HEK293 (cell line): ENCODE results near the gene RINT1.

Experiments
- CTCF ChIA-PET: fragments of 350-600 bp; formaldehyde crosslinking; extraction: SDS; loops from one replicate; lab custom pipeline; 2021; ENCODE audit warnings: antibody characterized with exemption; lab: Yijun Ruan, JAX
- POLR2A ChIA-PET: fragments of 300-600 bp; formaldehyde crosslinking; extraction: SDS; loops from one replicate; lab custom pipeline; 2020; ENCODE audit warnings: antibody characterized with exemption, inconsistent platforms; lab: Yijun Ruan, JAX
- H3K27ac ChIP-seq: fragments of 200-500 bp; sonication (Bioruptor generic); 2 replicates; pipeline ENCODE4 v1.5.1; 2014; ENCODE audit warnings: low read depth, low read length, control low read depth, inconsistent platforms; ENCODE audit errors: extremely low read depth
- H3K36me3 ChIP-seq, 2 experiments: fragments of 200-500 bp in 1 of 2; sonication (Bioruptor generic) in 1 of 2; 1 replicate in 1 of 2; 2 replicates in 1 of 2; pipeline ENCODE4 v1.5.1; 2014 to 2017; ENCODE audit warnings: inconsistent platforms in 2 of 2, low read length in 2 of 2; ENCODE audit not compliant: control insufficient read depth in 2 of 2, insufficient read depth in 1 of 2
- H3K4me1 ChIP-seq: fragments of 200-500 bp; sonication (Bioruptor generic); 2 replicates; pipeline ENCODE4 v1.5.1; 2014; ENCODE audit warnings: mild to moderate bottlenecking, low read length, inconsistent platforms; ENCODE audit not compliant: control insufficient read depth, insufficient read depth
- H3K4me3 ChIP-seq: 2 replicates; pipeline ENCODE4 v1.5.1; 2011; ENCODE audit warnings: low read depth, mild to moderate bottlenecking, control low read depth, low read length, moderate library complexity
- H3K9me3 ChIP-seq: fragments of 200-500 bp; sonication (Bioruptor generic); 2 replicates; pipeline ENCODE4 v1.5.1; 2014; ENCODE audit warnings: low read depth, low read length, inconsistent platforms; ENCODE audit not compliant: control insufficient read depth, insufficient read depth
- BCL11B ChIP-seq: fragments of 450-650 bp; formaldehyde crosslinking; IDR thresholded peaks from 2 replicates; pipeline ENCODE4 v1.5.1; 2016; ENCODE audit warnings: low read depth, missing biosample characterization, missing genetic modification characterization
- MEIS1 ChIP-seq: sonication (generic); formaldehyde crosslinking; IDR thresholded peaks from 2 replicates; pipeline ENCODE4 v1.8.1; 2022; ENCODE audit warnings: missing genetic modification reagents, mild to moderate bottlenecking, borderline replicate concordance
- OSR2 ChIP-seq: fragments of 450-650 bp; formaldehyde crosslinking; IDR thresholded peaks from 2 replicates; pipeline ENCODE4 v1.5.1; 2016; ENCODE audit warnings: missing biosample characterization, missing genetic modification characterization
- OVOL3 ChIP-seq: fragments of 450-650 bp; formaldehyde crosslinking; IDR thresholded peaks from 2 replicates; pipeline ENCODE4 v1.5.1; 2016; ENCODE audit warnings: missing biosample characterization, missing genetic modification characterization
- YY1 ChIP-seq: fragments of 450-650 bp; formaldehyde crosslinking; IDR thresholded peaks from 2 replicates; pipeline ENCODE4 v1.5.1; 2018; ENCODE audit warnings: missing biosample characterization, missing genetic modification characterization
- ZBTB48 ChIP-seq: fragments of 450-650 bp; formaldehyde crosslinking; IDR thresholded peaks from 2 replicates; pipeline ENCODE4 v1.5.1; 2016; ENCODE audit warnings: missing biosample characterization, missing genetic modification characterization
- ZIC2 ChIP-seq: fragments of 450-650 bp; formaldehyde crosslinking; IDR thresholded peaks from 2 replicates; pipeline ENCODE4 v1.5.1; 2016; ENCODE audit warnings: missing biosample characterization, missing genetic modification characterization
- ZNF10 ChIP-seq: fragments of 450-650 bp; formaldehyde crosslinking; IDR thresholded peaks from 2 replicates; pipeline ENCODE4 v1.5.1; 2017; ENCODE audit warnings: missing biosample characterization, missing genetic modification characterization
- ZNF133 ChIP-seq: fragments of 450-650 bp; formaldehyde crosslinking; IDR thresholded peaks from 2 replicates; pipeline ENCODE4 v1.5.1; 2016; ENCODE audit warnings: missing biosample characterization, missing genetic modification characterization
- ZNF221 ChIP-seq: fragments of 450-650 bp; formaldehyde crosslinking; IDR thresholded peaks from 2 replicates; pipeline ENCODE4 v1.5.1; 2017; ENCODE audit warnings: missing biosample characterization, missing genetic modification characterization, borderline replicate concordance
- ZNF37A ChIP-seq: fragments of 450-650 bp; IDR thresholded peaks from 2 replicates; pipeline ENCODE4 v1.5.1; 2018; ENCODE audit warnings: missing biosample characterization, missing genetic modification characterization
- ZNF473 ChIP-seq: fragments of 450-650 bp; formaldehyde crosslinking; IDR thresholded peaks from 2 replicates; pipeline ENCODE4 v1.5.1; 2017; ENCODE audit warnings: missing biosample characterization, missing genetic modification characterization
- ZNF510 ChIP-seq: fragments of 450-650 bp; formaldehyde crosslinking; IDR thresholded peaks from 2 replicates; pipeline ENCODE4 v1.5.1; 2018; ENCODE audit warnings: mild to moderate bottlenecking, missing genetic modification characterization, missing biosample characterization; ENCODE audit not compliant: insufficient replicate concordance
- ZNF623 ChIP-seq: fragments of 450-650 bp; formaldehyde crosslinking; IDR thresholded peaks from 2 replicates; pipeline ENCODE4 v1.5.1; 2016; ENCODE audit warnings: missing biosample characterization, missing genetic modification characterization
- ZNF626 ChIP-seq: fragments of 450-650 bp; sonication (Bioruptor Pico); formaldehyde crosslinking; IDR thresholded peaks from 2 replicates; pipeline ENCODE4 v1.5.1; 2018; ENCODE audit warnings: missing biosample characterization, missing genetic modification characterization, inconsistent platforms
- ZNF768 ChIP-seq: fragments of 450-650 bp; formaldehyde crosslinking; IDR thresholded peaks from 2 replicates; pipeline ENCODE4 v1.5.1; 2018; ENCODE audit warnings: missing biosample characterization, mild to moderate bottlenecking, missing genetic modification characterization
- ZNF843 ChIP-seq: fragments of 450-650 bp; formaldehyde crosslinking; IDR thresholded peaks from 2 replicates; pipeline ENCODE4 v1.5.1; 2016; ENCODE audit warnings: missing biosample characterization, missing genetic modification characterization
- TF ChIP-seq, protein P1 (sequence below): fragments of 450-650 bp; formaldehyde crosslinking; IDR thresholded peaks from 2 replicates; pipeline ENCODE4 v1.5.1; 2017; ENCODE audit warnings: missing biosample characterization, missing genetic modification characterization
- TF ChIP-seq, protein P2 (sequence below): fragments of 450-650 bp; formaldehyde crosslinking; IDR thresholded peaks from 2 replicates; pipeline ENCODE4 v1.5.1; 2017; ENCODE audit warnings: missing biosample characterization, mild to moderate bottlenecking, missing genetic modification characterization, moderate library complexity
- TF ChIP-seq, protein P3 (sequence below): fragments of 450-650 bp; formaldehyde crosslinking; IDR thresholded peaks from 2 replicates; pipeline ENCODE4 v1.5.1; 2016; ENCODE audit warnings: missing biosample characterization, missing genetic modification characterization, borderline replicate concordance
- TF ChIP-seq, protein P4 (sequence below): fragments of 450-650 bp; formaldehyde crosslinking; IDR thresholded peaks from 2 replicates; pipeline ENCODE4 v1.5.1; 2017; ENCODE audit warnings: missing biosample characterization, missing genetic modification characterization

RINT1 gene

DNA sequence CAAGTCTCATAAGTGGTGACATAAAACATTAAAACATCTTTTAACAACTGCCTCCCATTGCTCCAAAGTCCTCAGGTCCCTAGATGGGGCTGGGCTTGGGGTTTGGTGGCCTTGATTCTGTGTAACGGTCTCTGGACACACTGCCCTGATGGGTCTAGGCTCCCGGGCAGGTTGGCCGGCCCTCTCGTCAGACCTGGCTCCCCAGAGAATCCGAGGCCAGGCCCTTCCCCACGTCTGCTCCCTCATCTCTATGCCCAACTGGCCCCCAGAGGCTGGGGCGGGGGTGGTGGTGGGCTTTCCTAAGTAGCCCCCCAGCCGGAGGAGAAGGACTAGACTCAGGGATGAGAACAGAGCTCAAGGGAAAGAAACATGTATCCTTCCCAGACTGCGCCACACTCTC lies 80.8 kb downstream of the RINT1 start:
- POLR2A ChIA-PET: no interaction called here

DNA sequence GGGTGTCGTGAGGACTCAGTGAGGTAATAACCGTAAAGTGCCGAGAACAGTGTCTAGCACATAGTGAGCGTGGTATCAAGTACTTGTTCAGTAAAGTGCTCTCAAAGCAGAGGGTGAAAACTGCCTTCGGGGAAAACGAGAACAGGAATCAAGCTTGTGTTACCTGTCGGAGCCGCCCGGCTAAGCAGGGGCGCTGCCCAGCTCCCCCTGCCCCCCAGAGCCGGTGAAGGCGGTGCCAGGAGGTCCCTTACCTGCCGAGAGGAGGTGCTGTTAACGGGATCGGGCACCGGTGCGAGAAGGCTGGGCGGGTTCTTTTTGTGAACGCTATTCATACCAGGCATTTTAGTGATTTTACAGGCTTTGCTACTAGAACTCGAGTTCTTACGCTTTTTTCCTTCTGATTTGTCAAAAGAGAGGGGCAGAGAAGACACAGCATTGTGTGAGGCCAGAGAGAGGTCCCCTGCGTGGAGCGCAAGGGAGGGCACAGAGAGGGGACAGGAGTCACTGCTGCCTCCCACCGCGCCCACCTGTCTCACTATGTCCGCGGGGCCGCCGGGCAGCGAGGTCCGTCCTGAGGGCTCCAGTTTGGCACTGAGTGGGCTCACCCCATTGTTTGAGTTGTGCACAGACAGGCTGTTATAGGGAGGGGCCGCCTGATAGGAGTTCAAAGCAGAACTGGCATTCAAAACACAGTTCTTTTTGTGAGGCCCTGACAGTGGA lies 81.8 kb downstream of the RINT1 start:
- Histone ChIP-seq H3K27ac (no peak overlapping the region), H3K36me3 (peaks cover 0 to 3% of the 10 kb centered on the region in 2 experiments; a peak in 1 of 3 replicates), H3K4me3 (no peak overlapping the region), H3K4me1 (no peaks in the 10 kb centered on the region), H3K9me3 (no peaks in the 10 kb centered on the region)
- TF ChIP-seq ZNF843 (no peak), ZNF37A (tag by site-specific recombination) (no peak), ZIC2 (tag by site-specific recombination) (no peak), ZNF10 (tag by site-specific recombination) (no peak), ZNF510 (tag by site-specific recombination) (no peak), ZNF768 (tag by site-specific recombination) (no peak), ZNF221 (tag by site-specific recombination) (no peak), MEIS1 (CRISPR knock-in tag) (no peak), OVOL3 (tag by site-specific recombination) (no peak), ZNF626 (tag by site-specific recombination) (no peak), ZNF623 (tag by site-specific recombination) (no peak), ZNF473 (tag by site-specific recombination) (no peak)
- TF ChIP-seq, protein P1, sequence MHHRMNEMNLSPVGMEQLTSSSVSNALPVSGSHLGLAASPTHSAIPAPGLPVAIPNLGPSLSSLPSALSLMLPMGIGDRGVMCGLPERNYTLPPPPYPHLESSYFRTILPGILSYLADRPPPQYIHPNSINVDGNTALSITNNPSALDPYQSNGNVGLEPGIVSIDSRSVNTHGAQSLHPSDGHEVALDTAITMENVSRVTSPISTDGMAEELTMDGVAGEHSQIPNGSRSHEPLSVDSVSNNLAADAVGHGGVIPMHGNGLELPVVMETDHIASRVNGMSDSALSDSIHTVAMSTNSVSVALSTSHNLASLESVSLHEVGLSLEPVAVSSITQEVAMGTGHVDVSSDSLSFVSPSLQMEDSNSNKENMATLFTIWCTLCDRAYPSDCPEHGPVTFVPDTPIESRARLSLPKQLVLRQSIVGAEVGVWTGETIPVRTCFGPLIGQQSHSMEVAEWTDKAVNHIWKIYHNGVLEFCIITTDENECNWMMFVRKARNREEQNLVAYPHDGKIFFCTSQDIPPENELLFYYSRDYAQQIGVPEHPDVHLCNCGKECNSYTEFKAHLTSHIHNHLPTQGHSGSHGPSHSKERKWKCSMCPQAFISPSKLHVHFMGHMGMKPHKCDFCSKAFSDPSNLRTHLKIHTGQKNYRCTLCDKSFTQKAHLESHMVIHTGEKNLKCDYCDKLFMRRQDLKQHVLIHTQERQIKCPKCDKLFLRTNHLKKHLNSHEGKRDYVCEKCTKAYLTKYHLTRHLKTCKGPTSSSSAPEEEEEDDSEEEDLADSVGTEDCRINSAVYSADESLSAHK (tag by site-specific recombination): no peak
- TF ChIP-seq, protein P2, sequence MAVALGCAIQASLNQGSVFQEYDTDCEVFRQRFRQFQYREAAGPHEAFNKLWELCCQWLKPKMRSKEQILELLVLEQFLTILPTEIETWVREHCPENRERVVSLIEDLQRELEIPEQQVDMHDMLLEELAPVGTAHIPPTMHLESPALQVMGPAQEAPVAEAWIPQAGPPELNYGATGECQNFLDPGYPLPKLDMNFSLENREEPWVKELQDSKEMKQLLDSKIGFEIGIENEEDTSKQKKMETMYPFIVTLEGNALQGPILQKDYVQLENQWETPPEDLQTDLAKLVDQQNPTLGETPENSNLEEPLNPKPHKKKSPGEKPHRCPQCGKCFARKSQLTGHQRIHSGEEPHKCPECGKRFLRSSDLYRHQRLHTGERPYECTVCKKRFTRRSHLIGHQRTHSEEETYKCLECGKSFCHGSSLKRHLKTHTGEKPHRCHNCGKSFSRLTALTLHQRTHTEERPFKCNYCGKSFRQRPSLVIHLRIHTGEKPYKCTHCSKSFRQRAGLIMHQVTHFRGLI (tag by site-specific recombination): no peak
- ChIA-PET POLR2A (no interaction called here), CTCF (no interaction called here)

More for the DNA sequence above, 80.8 kb downstream of the RINT1 start:
- Histone ChIP-seq H3K27ac (no peak overlapping the region), H3K4me1 (no peaks in the 10 kb centered on the region), H3K36me3 (peaks cover 0 to 3% of the 10 kb centered on the region in 2 experiments; a peak in 1 of 3 replicates), H3K9me3 (no peaks in the 10 kb centered on the region), H3K4me3 (no peak overlapping the region)
- TF ChIP-seq ZNF133 (tag by site-specific recombination) (no peak), YY1 (tag by site-specific recombination) (no peak), ZBTB48 (no peak), BCL11B (no peak), OSR2 (tag by site-specific recombination) (no peak)
- TF ChIP-seq, protein P3, sequence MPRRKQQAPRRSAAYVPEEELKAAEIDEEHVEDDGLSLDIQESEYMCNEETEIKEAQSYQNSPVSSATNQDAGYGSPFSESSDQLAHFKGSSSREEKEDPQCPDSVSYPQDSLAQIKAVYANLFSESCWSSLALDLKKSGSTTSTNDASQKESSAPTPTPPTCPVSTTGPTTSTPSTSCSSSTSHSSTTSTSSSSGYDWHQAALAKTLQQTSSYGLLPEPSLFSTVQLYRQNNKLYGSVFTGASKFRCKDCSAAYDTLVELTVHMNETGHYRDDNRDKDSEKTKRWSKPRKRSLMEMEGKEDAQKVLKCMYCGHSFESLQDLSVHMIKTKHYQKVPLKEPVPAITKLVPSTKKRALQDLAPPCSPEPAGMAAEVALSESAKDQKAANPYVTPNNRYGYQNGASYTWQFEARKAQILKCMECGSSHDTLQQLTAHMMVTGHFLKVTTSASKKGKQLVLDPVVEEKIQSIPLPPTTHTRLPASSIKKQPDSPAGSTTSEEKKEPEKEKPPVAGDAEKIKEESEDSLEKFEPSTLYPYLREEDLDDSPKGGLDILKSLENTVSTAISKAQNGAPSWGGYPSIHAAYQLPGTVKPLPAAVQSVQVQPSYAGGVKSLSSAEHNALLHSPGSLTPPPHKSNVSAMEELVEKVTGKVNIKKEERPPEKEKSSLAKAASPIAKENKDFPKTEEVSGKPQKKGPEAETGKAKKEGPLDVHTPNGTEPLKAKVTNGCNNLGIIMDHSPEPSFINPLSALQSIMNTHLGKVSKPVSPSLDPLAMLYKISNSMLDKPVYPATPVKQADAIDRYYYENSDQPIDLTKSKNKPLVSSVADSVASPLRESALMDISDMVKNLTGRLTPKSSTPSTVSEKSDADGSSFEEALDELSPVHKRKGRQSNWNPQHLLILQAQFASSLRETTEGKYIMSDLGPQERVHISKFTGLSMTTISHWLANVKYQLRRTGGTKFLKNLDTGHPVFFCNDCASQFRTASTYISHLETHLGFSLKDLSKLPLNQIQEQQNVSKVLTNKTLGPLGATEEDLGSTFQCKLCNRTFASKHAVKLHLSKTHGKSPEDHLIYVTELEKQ (tag by site-specific recombination): no peak
- TF ChIP-seq, protein P4, sequence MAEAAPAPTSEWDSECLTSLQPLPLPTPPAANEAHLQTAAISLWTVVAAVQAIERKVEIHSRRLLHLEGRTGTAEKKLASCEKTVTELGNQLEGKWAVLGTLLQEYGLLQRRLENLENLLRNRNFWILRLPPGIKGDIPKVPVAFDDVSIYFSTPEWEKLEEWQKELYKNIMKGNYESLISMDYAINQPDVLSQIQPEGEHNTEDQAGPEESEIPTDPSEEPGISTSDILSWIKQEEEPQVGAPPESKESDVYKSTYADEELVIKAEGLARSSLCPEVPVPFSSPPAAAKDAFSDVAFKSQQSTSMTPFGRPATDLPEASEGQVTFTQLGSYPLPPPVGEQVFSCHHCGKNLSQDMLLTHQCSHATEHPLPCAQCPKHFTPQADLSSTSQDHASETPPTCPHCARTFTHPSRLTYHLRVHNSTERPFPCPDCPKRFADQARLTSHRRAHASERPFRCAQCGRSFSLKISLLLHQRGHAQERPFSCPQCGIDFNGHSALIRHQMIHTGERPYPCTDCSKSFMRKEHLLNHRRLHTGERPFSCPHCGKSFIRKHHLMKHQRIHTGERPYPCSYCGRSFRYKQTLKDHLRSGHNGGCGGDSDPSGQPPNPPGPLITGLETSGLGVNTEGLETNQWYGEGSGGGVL (tag by site-specific recombination): no peak
- CTCF ChIA-PET: interaction anchor here (0.7 kb wide), 1 partner anchor 370 kb away, joined by 3 read pairs; no protein-coding TSS in a partner anchor
